AG10803 (cell line): ENCODE results near the gene CSRNP3.

Experiments
- DNase-seq: peaks from one replicate; pipeline ENCODE4 v3.0.0; 2010; ENCODE audit warnings: low read depth
- H3K4me3 ChIP-seq: 2 replicates; pipeline ENCODE4 v1.5.1; 2011; ENCODE audit warnings: mild to moderate bottlenecking, low read length, control low read depth
- CTCF ChIP-seq: conservative IDR thresholded peaks from 2 replicates; pipeline ENCODE4 v1.5.1; 2011; ENCODE audit warnings: mild to moderate bottlenecking, low read length, control low read depth, inconsistent platforms

The CSRNP3 gene, protein sequence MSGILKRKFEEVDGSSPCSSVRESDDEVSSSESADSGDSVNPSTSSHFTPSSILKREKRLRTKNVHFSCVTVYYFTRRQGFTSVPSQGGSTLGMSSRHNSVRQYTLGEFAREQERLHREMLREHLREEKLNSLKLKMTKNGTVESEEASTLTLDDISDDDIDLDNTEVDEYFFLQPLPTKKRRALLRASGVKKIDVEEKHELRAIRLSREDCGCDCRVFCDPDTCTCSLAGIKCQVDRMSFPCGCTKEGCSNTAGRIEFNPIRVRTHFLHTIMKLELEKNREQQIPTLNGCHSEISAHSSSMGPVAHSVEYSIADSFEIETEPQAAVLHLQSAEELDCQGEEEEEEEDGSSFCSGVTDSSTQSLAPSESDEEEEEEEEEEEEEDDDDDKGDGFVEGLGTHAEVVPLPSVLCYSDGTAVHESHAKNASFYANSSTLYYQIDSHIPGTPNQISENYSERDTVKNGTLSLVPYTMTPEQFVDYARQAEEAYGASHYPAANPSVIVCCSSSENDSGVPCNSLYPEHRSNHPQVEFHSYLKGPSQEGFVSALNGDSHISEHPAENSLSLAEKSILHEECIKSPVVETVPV

GRCh38 chr2:165469417-165469816, at the start of gene CSRNP3:
TSS of gene CSRNP3 (plus strand) at chr2:165469698. CDS start at chr2:165595066, 125,368 bp downstream.
- TF ChIP-seq CTCF, result 0 out of 2 replicates have a peak, but pooled peaks have one; percentile 15
- peak within 1 kb of the TSS; percentile 48 for H3K4me3 ChIP-seq
- DNase-seq, result peak; percentile 68

DNA sequence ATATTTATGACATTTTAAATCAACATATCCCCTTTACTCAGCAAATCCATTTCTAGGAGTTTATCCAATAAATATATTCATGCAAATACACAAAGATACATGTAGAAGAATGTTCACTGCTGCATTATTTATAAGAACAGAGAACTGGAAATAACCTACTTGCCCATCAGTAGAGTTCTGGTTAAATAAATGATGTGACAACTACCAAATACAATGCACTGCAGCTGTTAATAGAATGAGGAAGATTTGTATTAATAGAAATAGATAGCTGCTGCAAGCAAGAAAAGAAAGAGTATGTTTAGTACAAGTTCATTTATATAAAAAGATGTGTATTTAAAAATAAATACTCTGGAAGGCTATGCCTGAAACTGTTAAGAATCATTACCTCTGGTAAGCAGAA, 49.3 kb upstream of the CSRNP3 start:
- no peak for TF ChIP-seq CTCF
- no peak for DNase-seq
- no peak overlapping the region for H3K4me3 ChIP-seq

GRCh38 chr2:165423081-165423480, 46.4 kb upstream of the CSRNP3 start:
- no peak overlapping the region for H3K4me3 ChIP-seq
- no peak for TF ChIP-seq CTCF

DNA sequence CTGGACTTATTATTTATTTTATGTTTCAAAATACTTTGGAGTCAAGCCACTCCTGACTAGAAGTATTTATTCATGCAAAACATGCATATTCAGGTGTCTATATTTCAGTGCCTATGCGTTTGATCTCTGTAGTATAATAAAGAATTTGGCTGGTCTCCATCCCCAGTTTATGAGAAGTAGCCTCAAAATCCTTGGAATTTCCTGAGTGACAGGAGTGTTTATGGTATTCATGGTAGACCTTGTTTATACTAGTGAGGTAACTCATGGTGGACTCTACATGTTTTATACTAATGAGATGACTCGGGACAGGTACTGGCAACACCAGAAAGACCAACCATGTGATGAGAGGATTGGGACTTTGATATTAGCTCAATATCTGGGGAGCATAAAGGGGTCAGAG, 43.9 kb upstream of the CSRNP3 start:
- TF ChIP-seq CTCF, result no peak

More at GRCh38 chr2:165423081-165423480, 46.4 kb upstream of the CSRNP3 start:
- no peak for DNase-seq

DNA sequence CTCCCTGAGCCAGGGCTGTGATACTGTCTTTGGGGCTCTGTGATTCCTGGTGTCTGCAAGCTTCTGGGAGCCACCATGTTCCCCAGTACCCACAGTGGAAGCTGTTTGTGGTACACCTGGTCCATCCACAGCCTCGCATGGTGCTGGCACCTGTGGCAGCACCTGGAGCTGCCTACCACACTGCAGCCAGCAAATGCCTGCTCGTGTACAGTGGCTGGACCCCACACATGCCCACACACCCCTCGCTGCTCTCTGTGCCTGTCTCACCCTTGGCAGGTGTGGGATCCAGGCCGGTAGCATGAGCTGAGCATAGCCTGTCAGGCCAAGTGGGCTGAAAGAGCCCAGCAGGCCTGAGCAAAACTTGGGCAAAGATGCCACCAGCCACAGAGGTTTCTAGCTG, 41.8 kb upstream of the CSRNP3 start:
- no peak for TF ChIP-seq CTCF
- H3K4me3 ChIP-seq, result no peak overlapping the region
- DNase-seq, result no peak

More for the DNA sequence above, 43.9 kb upstream of the CSRNP3 start:
- no peak for DNase-seq
- H3K4me3 ChIP-seq, result no peak overlapping the region

DNA sequence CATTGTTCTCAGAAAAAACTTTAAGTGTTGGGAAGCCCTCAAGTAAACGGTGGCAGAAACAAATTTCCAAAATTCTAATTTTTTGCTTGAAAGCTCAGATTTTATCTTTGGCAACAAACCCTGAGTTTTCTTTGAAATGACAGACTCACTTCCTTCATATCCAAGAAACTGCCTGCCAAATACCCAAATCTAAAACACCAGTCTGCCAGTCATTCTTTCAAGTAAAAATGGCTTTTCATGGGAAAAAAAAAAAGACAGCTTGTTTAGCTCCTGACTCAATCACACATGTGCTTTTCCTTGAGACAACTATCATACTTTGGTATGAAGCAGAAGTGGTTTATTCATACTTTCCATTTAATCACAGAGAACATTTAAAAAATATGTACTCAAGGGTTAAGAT, 40.6 kb upstream of the CSRNP3 start:
- DNase-seq, result no peak

More for the DNA sequence above, 40.6 kb upstream of the CSRNP3 start:
- H3K4me3 ChIP-seq, result no peak overlapping the region
- no peak for TF ChIP-seq CTCF
